ENCODE results near the gene SUPT4H1.
"Not testable (repeated sequence)": the region's sequence is repeated elsewhere in the genome, so short reads cannot be mapped to it uniquely, and the experiment has no call there.

Gene SUPT4H1

GRCh38 chr17:58363457-58364185 lies 11.6 kb upstream of the SUPT4H1 start:
- DNase-seq (ENCODE audit: low read depth), result no peak

GRCh38 chr17:58362368-58363014 lies 10.5 kb upstream of the SUPT4H1 start:
- DNase-seq (ENCODE audit: low read depth), result no peak

GRCh38 chr17:58360296-58361063 lies 8.5 kb upstream of the SUPT4H1 start:
- no peak for DNase-seq (ENCODE audit: low read depth)

- no peak for DNase-seq (ENCODE audit: low read depth)
Measured at GRCh38 chr17:58358408-58359172, 6.6 kb upstream of the SUPT4H1 start.

DNA sequence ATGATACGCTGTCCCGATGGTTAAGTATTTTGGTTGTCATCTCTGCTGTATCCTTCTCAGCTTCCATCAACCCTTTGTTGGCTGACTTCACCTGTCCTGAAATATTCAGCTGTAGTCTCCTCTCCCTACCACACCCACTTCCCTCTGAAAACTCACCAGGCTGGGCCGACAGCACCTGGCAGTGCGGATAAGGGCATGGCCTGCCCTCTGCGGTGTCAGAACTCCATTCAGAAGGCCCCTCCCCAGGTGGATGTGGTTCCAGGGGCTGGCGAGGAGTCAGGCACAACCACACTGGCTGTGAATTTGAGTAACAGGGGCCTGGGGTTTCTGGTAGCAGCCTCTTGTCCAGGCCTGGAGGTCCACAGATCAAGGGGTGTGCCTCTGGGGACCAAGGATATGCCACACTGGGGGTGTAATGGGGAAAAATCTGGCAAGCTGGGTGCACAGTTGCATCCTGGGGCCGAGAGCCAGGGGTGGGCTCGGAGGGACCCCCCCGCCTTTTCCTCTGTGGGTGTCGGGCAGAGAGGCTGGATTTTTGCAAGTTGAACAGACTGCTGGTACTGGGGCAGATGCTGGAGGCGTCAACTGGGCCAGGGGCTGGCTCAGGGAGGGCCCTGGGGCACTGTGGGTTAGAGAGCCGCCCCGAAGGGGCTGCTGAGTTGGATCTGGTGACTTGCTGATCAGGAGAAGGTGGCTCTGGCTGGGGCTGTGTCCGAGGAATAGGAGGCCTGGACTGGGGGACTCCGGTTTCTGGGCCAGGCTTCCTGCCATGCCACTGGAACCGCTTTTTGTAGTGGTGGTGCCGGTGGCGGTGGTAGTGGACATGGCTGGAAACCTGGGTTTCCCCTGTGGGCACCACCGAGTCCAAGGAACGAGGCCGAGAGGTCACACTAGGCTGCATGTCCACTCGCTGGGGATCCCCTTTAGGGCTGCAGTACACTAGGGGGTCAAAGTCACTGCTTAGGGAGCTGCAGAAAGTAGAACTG lies 5.6 kb upstream of the SUPT4H1 start:
- no peak for DNase-seq (ENCODE audit: low read depth)

- no peak for DNase-seq (ENCODE audit: low read depth)
Measured at GRCh38 chr17:58356231-58356630, 4.2 kb upstream of the SUPT4H1 start.

DNA sequence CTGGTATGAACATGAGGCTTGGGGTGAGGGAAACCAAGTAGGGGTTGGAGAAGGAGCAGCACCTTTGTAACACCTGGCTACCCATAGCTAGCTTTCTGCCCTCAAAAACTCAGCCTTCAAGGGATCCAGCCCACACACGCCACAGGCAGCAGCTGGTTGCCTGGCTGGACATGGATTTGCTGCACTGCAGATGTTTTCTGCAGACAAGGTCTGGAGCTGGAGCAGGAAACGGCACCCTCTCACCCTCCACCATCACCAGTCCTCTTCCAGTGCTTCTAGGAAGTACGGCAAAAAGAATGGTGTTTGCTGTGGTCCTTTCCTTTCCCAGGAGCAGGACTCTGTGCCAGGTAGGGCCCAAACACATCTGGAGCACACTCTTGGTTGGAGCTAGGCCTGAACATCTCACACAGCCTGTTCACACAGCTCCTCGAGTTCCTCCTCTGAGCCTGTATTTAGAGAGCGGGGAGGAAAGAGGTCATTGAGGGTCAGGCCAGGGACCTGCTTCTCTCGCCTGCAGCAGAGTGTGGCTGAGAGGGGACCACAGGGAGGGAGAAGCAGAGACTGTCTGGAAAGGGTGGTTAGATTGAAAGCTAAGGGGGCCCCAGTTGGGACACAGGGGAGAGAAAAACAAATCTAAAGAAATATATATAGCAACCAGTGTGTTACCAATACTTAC lies 2.7 kb upstream of the SUPT4H1 start:
- DNase-seq (ENCODE audit: low read depth), result no peak

DNA sequence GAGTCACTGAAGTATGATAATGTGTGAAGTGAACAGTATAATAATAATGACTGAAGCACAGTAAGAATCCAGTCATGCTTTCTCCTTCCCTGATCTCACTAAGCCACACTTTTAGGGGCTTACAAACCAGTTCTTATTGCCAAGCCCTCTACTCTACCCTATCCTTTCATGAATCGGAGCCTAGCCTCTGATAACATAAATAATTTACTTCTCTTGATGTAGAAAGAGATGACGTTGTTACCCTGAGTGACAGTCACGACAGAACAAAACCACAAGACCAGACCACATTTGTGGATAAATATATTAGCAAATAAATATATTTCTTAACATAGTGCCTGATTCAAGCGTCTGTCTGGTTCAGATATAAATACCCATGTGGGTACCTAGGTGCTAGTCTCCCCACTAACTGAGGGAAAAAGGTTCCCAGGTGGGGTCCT lies 1.4 kb upstream of the SUPT4H1 start:
- no peak for DNase-seq (ENCODE audit: low read depth)

DNA sequence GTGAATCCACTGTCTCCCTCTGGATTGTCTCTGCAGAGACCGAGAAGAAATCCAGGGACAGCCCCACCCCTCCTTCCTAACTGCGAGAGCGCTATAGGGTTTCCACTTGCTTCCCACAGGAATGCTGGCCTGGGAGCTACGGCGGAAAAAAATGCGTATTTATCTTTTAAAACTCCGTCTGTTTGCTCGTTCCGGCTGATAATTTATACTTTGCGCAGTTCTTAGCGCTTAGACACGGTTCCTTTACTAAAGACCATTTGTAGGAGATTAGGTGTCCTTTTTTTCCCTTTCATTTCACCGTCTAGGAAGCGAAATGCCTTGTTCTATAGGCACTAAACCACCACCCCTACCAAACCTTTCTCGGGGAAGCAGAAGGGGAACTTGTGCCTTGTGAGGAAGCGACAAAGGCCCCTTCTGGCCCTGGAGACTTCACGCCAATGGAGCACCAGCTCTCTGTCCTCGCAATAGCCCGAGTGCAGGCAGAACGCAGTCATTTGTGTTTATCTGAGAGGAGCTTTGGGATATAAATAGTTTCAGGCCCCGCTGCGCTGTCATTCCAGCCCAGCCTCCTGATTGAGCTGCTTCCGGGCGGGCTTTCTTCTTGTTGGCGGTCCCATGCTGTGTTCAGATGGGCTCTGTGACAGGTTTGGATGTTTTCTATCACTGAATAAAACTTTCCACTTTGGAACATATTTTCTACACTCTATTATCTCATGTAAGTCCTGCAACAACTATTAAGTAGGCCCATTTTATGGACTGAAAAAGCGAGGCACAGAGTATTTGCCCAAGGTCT lies 791 bp upstream of the SUPT4H1 start:
- DNase-seq (ENCODE audit: low read depth), result no peak

DNA sequence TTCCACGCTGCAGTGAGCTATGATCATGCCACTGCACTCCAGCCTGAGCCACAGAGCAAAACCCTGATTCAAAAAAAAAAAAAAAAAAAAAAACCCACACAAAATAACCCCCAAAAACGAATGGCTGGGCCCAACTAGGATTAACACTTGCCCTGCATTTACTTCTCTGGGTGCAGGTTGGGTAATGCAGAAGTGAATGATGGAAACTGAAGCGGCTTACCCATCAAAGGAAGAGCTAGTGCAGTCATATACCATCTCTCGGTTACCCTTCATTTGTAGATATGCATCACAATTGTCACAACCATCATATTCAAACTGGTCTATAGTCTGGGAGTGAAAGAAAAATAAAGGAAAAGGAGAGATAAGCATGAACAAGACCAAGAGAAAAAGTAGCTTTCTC lies 819 bp downstream of the SUPT4H1 start:
- no peak for DNase-seq (ENCODE audit: low read depth)

DNA sequence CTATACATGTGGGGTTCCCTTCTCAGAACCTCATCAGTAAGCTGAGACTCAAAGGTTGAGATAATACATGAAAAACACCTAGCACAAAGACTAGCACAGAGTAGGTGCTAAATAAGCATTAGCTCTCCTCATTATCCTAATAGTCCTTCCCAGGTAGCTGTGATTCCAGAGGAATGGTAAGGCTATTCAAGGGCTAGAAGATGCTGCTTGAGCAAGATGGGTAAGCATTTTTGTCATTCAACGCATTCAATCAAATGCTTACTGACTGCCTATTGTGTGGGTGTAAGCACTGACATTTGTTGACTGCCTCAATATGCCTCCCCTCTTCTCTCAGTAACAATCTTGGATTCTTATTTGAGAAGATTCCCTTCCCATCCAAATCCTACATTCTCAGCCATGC lies 4.0 kb downstream of the SUPT4H1 start:
- DNase-seq (ENCODE audit: low read depth), result no peak

- DNase-seq (ENCODE audit: low read depth), result no peak
Measured at GRCh38 chr17:58345500-58345899, 6.5 kb downstream of the SUPT4H1 start.

GRCh38 chr17:58344791-58345157 lies 7.2 kb downstream of the SUPT4H1 start:
- DNase-seq (ENCODE audit: low read depth), result no peak

DNA sequence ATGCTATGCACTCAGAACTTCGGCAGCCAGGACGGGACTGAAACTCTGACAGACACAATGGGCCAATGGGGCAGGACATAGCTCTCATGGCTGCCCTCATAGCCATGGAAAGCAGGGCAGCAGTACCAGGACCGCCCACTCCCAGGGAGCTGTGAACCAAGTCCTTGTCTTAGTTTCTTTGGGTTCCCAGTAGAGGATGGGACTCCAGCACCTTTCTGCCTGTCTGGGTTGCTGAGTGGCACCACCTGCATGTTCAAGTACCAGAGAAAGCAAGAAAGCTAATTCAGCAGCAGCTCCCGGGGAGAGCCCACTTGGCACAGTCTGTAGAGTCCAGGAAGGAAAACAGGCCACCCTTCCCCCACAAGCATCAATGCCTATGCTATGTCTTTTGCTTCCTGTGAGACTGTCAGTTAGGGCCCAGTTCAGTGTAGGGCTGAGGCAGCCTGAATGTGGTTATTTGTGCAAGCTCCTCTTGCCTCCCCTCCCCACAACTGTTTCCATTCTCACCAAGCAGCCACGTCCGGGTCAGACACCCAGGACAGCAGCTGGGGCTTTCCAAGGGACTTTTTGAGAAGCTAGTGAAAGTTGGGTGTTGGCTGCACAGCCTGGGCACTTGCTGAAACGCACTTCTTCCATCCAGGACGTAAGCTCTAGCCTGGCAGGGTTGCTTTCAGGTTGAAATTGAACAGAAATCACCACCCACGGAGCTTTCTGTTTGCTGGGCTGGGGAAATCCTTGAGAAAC lies 7.8 kb downstream of the SUPT4H1 start:
- DNase-seq (ENCODE audit: low read depth), result no peak

DNA sequence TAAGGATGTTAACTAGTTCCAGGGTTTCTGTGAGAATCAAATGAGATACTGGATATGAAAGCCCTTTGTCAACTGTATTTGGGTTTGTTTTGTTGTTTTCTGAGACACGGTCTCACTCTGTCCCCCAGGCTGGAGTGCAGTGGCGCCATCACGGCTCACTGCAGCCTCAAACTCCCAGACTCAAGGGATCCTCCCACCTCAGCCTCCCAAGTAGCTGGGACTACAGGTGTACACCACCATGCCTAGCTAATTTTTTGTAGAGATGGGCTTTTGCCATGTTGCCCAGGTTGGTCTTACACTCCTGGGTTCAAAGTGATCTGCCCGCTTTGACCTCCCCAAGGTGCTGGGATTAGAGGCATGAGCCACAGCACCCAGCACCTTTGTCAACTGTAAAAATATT lies 8.9 kb downstream of the SUPT4H1 start:
- no peak for DNase-seq (ENCODE audit: low read depth)

GRCh38 chr17:58341861-58342475 lies 10.0 kb downstream of the SUPT4H1 start:
- DNase-seq (ENCODE audit: low read depth), result no peak

DNA sequence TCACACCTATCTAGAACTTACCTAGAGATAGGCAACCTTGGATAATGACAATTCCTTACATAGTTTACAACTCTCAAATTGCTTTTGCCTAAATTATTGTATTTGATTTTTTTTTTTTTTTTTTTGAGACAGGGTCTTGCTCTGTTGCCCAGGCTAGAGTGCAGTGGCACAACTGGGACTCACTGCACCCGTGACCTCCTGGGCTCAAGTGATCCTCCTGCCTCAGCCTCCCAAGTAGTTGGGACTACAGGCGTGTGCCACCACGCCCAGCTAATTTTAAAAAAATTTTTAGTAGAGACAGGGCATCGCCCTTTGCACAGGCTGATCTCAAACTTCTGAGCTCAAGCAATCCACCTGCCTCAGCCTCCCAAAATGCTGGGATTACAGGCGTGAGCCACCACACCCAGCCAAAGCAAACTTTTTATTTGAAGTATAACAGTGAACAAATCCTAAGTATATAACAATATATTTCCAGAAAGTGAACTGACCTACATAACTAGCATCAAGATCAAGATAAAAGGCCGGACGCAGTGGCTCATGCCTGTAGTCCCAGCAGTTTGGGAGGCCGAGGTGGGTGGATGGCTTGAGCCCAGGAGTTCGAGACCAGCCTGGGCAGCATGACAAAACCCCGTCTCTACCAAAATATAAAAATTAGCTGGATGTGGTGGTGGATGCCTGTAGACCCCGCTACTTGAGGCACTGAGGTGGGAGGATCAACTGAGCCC lies 10.7 kb downstream of the SUPT4H1 start:
- not testable (repeated sequence) for DNase-seq (ENCODE audit: low read depth)

DNA sequence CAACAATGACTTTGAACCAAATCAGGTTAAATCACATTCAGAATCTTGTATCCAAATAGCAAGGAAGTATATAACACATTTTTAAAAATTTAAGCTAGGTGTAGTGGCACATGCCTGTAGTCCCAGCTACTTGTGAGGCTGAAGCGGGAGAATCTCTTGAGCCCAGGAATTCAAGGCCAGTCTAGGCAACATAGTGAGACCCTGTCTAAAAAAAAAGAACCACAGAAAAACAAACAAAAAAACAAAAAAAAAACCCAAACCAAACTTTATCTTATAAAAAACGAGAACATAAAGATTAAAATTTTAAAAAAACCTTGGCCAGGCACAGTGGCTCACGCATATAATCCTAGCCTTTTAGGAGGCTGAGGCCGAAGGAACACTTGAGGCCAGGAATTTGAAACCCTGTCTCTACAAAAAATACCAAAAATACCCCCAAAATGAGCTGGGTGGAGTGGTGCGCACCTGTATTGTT lies 11.6 kb downstream of the SUPT4H1 start:
- no peak for DNase-seq (ENCODE audit: low read depth)

Measured in stimulated activated CD8-positive, alpha-beta memory T cell treated with anti-CD3 and anti-CD28 coated beads, Interleukin-7, amount 100 ng/mL, for 24 hours (primary cell).